GM19468 (cell line): ENCODE results near the gene TYMS.

Experiments used
- ATAC-seq: cut with Tn5 transposase; IDR thresholded peaks from one replicate; pipeline ENCODE4 v1.9.1; 2021; ENCODE audit warnings: mild to moderate bottlenecking, moderate library complexity, moderate number of reproducible peaks; ENCODE audit not compliant: unreplicated experiment; ENCODE audit errors: extremely low read depth

Gene TYMS

GRCh38 chr18:657311-658000, at the start of gene TYMS:
Gene TYMS, plus strand, starts transcription at chr18:657653. Its CDS starts 90 bp downstream, at chr18:657743.
- ATAC-seq = peak; percentile 20

GRCh38 chr18:607930-608329, 49.5 kb upstream of the TYMS start:
- no peak for ATAC-seq

GRCh38 chr18:610214-610928, 47.1 kb upstream of the TYMS start:
- ATAC-seq = no peak

- ATAC-seq = no peak
Observed at GRCh38 chr18:612156-612555, 45.3 kb upstream of the TYMS start.

- no peak for ATAC-seq
Observed at GRCh38 chr18:614193-614592, 43.3 kb upstream of the TYMS start.

- no peak for ATAC-seq
Observed at GRCh38 chr18:615092-615521, 42.3 kb upstream of the TYMS start.

GRCh38 chr18:615773-616172, 41.7 kb upstream of the TYMS start:
- no peak for ATAC-seq

GRCh38 chr18:616380-616995, 41.0 kb upstream of the TYMS start:
- no peak for ATAC-seq

- no peak for ATAC-seq
Observed at GRCh38 chr18:617970-618504, 39.4 kb upstream of the TYMS start.

- no peak for ATAC-seq
Observed at GRCh38 chr18:618618-619017, 38.8 kb upstream of the TYMS start.

- no peak for ATAC-seq
Observed at GRCh38 chr18:621291-622043, 36.0 kb upstream of the TYMS start.

- no peak for ATAC-seq
Observed at GRCh38 chr18:622289-622688, 35.2 kb upstream of the TYMS start.

- ATAC-seq = no peak
Observed at GRCh38 chr18:623761-624620, 33.5 kb upstream of the TYMS start.

GRCh38 chr18:627231-627630, 30.2 kb upstream of the TYMS start:
- ATAC-seq = no peak

- ATAC-seq = no peak
Observed at GRCh38 chr18:629269-630150, 27.9 kb upstream of the TYMS start.

GRCh38 chr18:631560-631959, 25.9 kb upstream of the TYMS start:
- no peak for ATAC-seq

- no peak for ATAC-seq
Observed at GRCh38 chr18:634551-635045, 22.9 kb upstream of the TYMS start.

GRCh38 chr18:635171-635570, 22.3 kb upstream of the TYMS start:
- no peak for ATAC-seq
